Epithelial cell of proximal tubule (primary cell): Measurements from ENCODE around the gene DSC2. TPM values are rescaled to one million over a fixed set of nuclear protein-coding genes. Genes with fewer than 3 reads are reported as not detected.
A peak's percentile ranks its signal among the peaks of the same experiment; 100 is the strongest.

Experiments
- DNase-seq: peaks from one replicate; pipeline ENCODE4 v3.0.0-alpha.2; 2011; ENCODE audit warnings: low read depth
- H3K4me3 ChIP-seq: 2 replicates; pipeline ENCODE4 v1.5.1; 2011; ENCODE audit warnings: low read depth, mild to moderate bottlenecking, low read length
- total RNA-seq: library from RNA; depleted of rRNA; stranded (reverse); fragments of >200 nt; gene quantifications from 2 replicates; pipeline ENCODE4 v1.2.3, GENCODE V29; 2015
- TF ChIP-seq, protein P1 (sequence below): conservative IDR thresholded peaks from 2 replicates; pipeline ENCODE4 v1.5.1; 2012; ENCODE audit warnings: low read depth, mild to moderate bottlenecking, low read length

DSC2 gene
- 12.2 and 19.6 TPM in 2 replicates for total RNA-seq

DNA sequence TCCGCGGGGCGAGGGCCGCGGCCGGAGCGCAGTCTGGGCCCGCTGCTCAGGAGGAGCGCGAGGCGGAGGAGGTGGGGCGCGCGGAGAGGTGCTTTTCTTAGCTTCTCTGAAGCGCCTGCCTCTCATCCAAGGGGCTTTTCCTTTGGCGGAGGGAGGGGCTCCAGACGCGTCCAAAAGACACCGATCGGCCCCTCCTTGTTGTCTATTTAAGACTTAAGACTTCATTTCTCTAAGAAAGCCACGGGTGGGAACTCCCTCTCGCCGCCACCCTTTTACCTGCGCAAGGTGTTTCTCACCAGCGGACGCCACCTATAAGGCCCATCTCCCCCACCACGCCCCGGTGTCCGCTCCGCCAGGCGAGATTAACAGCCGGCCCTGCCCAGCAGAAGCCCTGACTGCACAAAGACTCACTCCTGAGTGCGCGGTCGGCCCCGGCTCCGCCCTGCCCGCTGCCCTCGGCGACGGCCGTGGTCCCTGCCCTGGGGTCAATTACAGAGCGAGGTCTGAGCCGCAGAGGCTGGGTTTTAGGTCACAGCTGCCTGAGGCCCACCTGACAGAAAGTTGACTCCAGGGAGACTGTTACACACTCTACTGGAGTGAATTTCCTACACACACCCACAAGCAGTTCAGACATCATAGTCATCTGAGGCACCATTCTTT is at the start of gene DSC2:
TSS of gene DSC2 (minus strand) at position 397 of the 660 bp plus-strand sequence. CDS start 450 bp downstream, outside the sequence.
- TF ChIP-seq, protein P1, sequence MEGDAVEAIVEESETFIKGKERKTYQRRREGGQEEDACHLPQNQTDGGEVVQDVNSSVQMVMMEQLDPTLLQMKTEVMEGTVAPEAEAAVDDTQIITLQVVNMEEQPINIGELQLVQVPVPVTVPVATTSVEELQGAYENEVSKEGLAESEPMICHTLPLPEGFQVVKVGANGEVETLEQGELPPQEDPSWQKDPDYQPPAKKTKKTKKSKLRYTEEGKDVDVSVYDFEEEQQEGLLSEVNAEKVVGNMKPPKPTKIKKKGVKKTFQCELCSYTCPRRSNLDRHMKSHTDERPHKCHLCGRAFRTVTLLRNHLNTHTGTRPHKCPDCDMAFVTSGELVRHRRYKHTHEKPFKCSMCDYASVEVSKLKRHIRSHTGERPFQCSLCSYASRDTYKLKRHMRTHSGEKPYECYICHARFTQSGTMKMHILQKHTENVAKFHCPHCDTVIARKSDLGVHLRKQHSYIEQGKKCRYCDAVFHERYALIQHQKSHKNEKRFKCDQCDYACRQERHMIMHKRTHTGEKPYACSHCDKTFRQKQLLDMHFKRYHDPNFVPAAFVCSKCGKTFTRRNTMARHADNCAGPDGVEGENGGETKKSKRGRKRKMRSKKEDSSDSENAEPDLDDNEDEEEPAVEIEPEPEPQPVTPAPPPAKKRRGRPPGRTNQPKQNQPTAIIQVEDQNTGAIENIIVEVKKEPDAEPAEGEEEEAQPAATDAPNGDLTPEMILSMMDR = no peak
- H3K4me3 ChIP-seq = peak within 1 kb of the TSS; percentile 77
- DNase-seq = no peak

- no peak for DNase-seq
- TF ChIP-seq, protein P1 = no peak
- no peak overlapping the region for H3K4me3 ChIP-seq
These were observed 47.1 kb upstream of the DSC2 start for GRCh38 chr18:31149351-31149750.

DNA sequence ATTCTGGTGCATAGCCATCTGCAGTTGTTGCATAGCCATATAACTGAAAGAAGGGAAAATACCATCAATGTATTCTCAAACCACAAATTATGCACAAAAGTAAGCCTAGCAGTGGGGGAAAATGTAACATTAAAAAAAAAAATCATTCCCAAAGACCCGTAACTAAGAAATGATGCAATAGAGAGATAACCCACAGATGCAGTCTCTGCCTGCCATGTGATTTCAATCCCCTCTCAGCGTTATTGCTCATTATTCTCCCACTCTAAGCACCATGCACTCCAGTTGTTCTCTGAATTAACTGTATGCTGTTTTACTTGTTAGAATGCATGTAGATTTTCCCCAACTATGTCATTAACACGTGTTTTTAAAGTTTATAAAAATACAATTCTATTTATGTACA is 46.4 kb upstream of the DSC2 start:
- H3K4me3 ChIP-seq = no peak overlapping the region
- TF ChIP-seq, protein P1 = no peak
- DNase-seq = no peak

- no peak for DNase-seq
- TF ChIP-seq, protein P1 = no peak
- H3K4me3 ChIP-seq = no peak overlapping the region
These were observed 44.6 kb upstream of the DSC2 start for GRCh38 chr18:31146809-31147208.

GRCh38 chr18:31143025-31143424 is 40.8 kb upstream of the DSC2 start:
- TF ChIP-seq, protein P1 = no peak
- no peak for DNase-seq
- no peak overlapping the region for H3K4me3 ChIP-seq

DNA sequence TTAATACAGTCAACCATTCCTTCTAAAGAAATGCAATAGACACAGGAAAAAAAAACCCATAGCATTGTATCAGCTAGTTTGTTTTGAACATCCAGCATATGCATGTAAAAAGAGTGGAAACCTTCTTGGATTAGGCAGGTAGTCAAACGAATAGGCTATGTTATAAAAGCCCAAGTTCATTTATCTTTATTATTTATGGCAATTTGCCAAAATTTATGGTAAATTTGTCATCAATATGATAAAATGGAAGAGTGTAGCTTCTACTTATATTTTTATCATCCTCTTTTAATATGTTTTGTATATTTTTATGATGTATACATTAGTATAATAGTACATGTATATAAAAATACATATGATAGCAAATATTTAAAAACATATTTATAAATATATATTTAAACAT is 36.5 kb upstream of the DSC2 start:
- H3K4me3 ChIP-seq = no peak overlapping the region
- TF ChIP-seq, protein P1 = no peak
- DNase-seq = no peak

DNA sequence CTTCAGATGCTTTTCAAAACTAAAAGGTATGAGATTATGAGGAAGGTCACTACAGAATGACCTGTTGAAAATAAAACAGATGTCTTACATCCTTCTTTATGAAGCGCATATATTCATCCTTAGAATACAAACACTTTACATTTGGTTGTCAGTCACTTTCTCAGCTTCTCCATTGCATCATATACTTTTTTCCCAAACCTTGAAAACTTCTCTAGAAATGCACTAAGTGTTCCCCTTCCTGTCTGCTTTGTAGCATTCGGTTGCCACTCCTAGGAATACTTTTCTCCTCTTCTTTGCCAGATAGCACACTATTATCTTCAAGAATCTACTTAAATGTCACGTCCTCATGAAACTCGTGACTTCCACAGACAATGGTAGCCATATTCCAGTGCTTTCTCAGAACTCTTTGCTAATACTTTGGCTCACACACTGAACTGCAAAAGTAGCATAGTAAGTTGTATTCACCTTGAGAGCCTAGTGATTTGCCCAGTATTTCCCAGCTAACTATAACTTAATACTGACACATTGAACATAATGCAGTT is 32.8 kb upstream of the DSC2 start:
- H3K4me3 ChIP-seq = no peak overlapping the region
- DNase-seq = no peak
- TF ChIP-seq, protein P1 = no peak
